Measurements from ENCODE around the gene ATP5F1E. TPM values are rescaled to one million over a fixed set of nuclear protein-coding genes. Genes with fewer than 3 reads are reported as not detected.

Gene ATP5F1E
- total RNA-seq, 2 donors from 2014 or later = 75.0 to 94.1 TPM

GRCh38 chr20:59017493-59018231, 14.5 kb downstream of the ATP5F1E start:
- H3K9me3 ChIP-seq = no peaks in the 10 kb centered on the region
- no peak for DNase-seq
- H3K36me3 ChIP-seq = no peaks in the 10 kb centered on the region

GRCh38 chr20:59016795-59017492, 15.2 kb downstream of the ATP5F1E start:
- Histone ChIP-seq H3K27me3 (no peaks in the 10 kb centered on the region), H3K9me3 (no peaks in the 10 kb centered on the region), H3K4me3 (no peak overlapping the region), H3K4me1 (no peaks in the 10 kb centered on the region), H3K9ac (ENCODE audit: low read depth in 2 of 2, low read length in 2 of 2) (no peak overlapping the region), H3K36me3 (no peaks in the 10 kb centered on the region), H3K27ac (no peak overlapping the region)
- TF ChIP-seq CTCF (IDR thresholded peaks at IDR 0.05) = no peak
- intact Hi-C loops (cut with DNase I) = no loop called here
- DNase-seq = no peak

More at GRCh38 chr20:59017493-59018231, 14.5 kb downstream of the ATP5F1E start:
- no peak for TF ChIP-seq CTCF (IDR thresholded peaks at IDR 0.05)
- Histone ChIP-seq H3K9ac (ENCODE audit: low read depth in 2 of 2, low read length in 2 of 2) (no peak overlapping the region), H3K27ac (no peak overlapping the region), H3K4me3 (no peak overlapping the region), H3K4me1 (no peaks in the 10 kb centered on the region), H3K27me3 (no peaks in the 10 kb centered on the region)
- intact Hi-C loops (cut with DNase I) = no loop called here

GRCh38 chr20:59015812-59016711, 16.1 kb downstream of the ATP5F1E start:
- Histone ChIP-seq H3K9me3 (no peaks in the 10 kb centered on the region), H3K4me3 (no peak overlapping the region), H3K27ac (no peak overlapping the region), H3K36me3 (no peaks in the 10 kb centered on the region), H3K27me3 (no peaks in the 10 kb centered on the region), H3K4me1 (no peaks in the 10 kb centered on the region), H3K9ac (ENCODE audit: low read depth in 2 of 2, low read length in 2 of 2) (no peak overlapping the region)
- no peak for TF ChIP-seq CTCF (IDR thresholded peaks at IDR 0.05)
- intact Hi-C loops (cut with DNase I) = no loop called here
- DNase-seq = no peak

- Histone ChIP-seq H3K27ac (no peak overlapping the region), H3K4me3 (no peak overlapping the region), H3K9ac (ENCODE audit: low read depth in 2 of 2, low read length in 2 of 2) (no peak overlapping the region), H3K9me3 (no peaks in the 10 kb centered on the region), H3K27me3 (no peaks in the 10 kb centered on the region), H3K4me1 (no peaks in the 10 kb centered on the region), H3K36me3 (no peaks in the 10 kb centered on the region)
- TF ChIP-seq CTCF (IDR thresholded peaks at IDR 0.05) = no peak
- DNase-seq = no peak
- intact Hi-C loops (cut with DNase I) = no loop called here
Measured at GRCh38 chr20:59015411-59015810, 16.7 kb downstream of the ATP5F1E start.

GRCh38 chr20:59014680-59015389, 17.3 kb downstream of the ATP5F1E start:
- Histone ChIP-seq H3K27ac (no peak overlapping the region), H3K9ac (ENCODE audit: low read depth in 2 of 2, low read length in 2 of 2) (no peak overlapping the region), H3K27me3 (no peaks in the 10 kb centered on the region), H3K36me3 (no peaks in the 10 kb centered on the region), H3K4me1 (no peaks in the 10 kb centered on the region), H3K9me3 (no peaks in the 10 kb centered on the region), H3K4me3 (no peak overlapping the region)
- intact Hi-C loops (cut with DNase I) = no loop called here
- DNase-seq = no peak
- TF ChIP-seq CTCF (IDR thresholded peaks at IDR 0.05) = no peak

Data from colonic mucosa (tissue), 4 donors.